DMS114 treated with DMSO at 0.1 percent for 48 hours (cell line): ENCODE measurements around the gene FAAH.
"Not testable (repeated sequence)": the region's sequence is repeated elsewhere in the genome, so short reads cannot be mapped to it uniquely, and the experiment has no call there.

Source experiments
- DNase-seq: peaks from one replicate; lab custom pipeline; 2025; ENCODE audit not compliant: unreplicated experiment; lab: John Stamatoyannopoulos, UW

Gene FAAH

DNA sequence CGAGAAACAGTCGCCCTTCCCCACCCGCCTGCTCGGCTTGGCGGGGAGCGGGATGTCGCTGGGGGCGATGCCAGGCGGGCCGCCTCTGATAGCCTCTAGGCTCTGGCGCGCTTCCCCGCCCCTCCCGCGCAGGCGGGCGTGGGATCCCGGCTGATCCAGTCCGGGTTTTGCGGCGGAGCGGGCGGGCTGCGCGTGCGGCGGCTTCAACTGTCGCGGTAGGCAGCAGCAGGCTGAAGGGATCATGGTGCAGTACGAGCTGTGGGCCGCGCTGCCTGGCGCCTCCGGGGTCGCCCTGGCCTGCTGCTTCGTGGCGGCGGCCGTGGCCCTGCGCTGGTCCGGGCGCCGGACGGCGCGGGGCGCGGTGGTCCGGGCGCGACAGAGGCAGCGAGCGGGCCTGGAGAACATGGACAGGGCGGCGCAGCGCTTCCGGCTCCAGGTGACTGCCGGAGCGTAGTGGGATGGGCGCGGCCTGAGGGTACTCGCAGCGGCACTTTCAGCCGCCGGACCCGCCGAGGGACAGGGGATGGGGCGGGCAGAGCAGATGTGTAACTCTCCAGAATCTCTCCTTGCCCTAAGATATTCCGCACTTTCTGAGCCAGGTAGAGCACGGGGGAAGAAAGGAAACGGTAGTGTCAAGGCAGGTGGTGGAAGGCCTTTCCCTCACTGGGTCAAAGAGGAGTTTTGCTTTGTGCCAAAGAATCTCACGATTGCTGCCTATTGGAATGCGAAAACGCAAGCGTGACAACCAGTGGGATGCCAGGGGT, at the start of gene FAAH:
Gene FAAH (plus strand): TSS at position 210 of the 764 bp plus-strand sequence. CDS start 32 bp downstream, at position 242.
- DNase-seq, result peak; percentile 36

GRCh38 chr1:46344481-46344880, 49.6 kb upstream of the FAAH start:
- DNase-seq, result no peak

DNA sequence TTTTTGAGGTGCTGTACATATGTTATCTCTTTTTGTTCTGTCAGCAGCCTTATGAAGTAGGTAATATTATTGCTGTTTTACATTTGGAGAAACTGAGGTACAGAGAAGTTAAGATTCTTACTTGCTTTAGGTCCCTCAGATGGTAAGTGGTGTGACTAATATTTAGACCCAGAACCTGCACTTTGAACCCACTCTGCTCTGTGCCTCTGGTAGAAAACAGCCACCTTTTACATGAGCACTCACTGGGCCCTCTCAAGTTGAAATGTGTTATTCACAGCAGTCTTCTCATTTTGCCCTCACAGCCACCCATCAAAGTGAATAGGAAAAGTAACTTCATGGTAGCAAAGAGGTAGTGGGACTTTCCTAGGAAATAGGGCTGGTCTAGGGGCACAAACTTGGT, 48.8 kb upstream of the FAAH start:
- DNase-seq, result no peak

- DNase-seq, result no peak
Observed at GRCh38 chr1:46352363-46352762, 41.8 kb upstream of the FAAH start.

DNA sequence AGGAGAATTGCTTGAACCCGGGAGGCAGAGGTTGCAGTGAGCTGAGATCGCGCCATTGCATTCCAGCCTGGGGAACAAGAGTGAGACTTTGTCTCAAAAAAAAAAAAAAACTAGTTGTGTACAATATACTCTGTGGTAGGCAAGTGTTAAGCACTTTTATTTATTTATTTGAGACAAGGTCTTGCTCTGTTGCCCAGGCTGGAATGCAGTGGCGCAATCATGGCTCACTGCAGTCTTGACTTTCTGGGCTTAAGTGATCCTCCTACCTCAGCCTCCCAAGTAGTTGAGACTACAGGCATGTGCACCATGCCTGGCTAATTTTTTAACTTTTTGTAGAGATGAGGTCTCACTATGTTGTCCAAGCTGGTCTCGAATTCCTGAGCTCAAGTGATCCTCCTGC, 38.2 kb upstream of the FAAH start:
- DNase-seq, result not testable (repeated sequence)

DNA sequence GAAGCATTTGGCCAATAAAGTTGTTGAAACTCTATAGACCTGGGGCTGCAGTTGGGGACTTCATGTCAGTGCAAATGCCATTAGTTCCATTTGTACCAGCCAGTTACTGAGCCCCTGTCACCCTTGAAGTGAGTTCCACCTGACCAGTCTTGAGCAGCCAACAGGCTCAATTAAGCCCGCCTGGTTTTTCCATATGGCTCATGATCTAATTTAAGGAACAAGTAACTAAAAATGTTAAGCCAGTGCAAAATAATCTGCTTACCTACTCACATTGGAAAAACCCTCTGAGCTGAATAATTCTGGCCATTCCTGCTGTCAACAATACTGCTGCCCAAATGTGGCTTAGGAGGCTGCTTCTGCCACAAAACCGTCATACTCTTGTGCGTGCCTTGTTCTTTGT, 32.0 kb upstream of the FAAH start:
- no peak for DNase-seq

- no peak for DNase-seq
Observed at GRCh38 chr1:46363121-46363520, 31.0 kb upstream of the FAAH start.

GRCh38 chr1:46364612-46365011, 29.5 kb upstream of the FAAH start:
- DNase-seq, result no peak

DNA sequence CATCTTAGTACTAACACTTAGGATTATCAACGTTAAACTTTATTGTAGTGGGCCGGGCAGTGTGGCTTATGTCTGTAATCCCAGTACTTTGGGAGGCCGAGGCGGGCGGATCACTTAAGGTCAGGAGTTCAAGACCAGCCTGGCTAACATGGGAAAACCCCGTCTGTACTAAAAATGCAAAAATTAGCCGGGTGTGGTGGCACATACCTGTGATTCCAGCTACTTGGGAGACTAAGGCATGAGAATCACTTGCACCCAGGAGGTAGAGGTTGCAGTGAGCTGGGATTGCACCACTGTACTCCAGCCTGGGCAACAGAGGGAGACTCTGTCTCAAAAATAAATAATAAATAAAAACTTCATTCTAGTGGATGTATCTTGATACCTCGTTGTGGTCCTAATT, 28.3 kb upstream of the FAAH start:
- DNase-seq, result not testable (repeated sequence)

DNA sequence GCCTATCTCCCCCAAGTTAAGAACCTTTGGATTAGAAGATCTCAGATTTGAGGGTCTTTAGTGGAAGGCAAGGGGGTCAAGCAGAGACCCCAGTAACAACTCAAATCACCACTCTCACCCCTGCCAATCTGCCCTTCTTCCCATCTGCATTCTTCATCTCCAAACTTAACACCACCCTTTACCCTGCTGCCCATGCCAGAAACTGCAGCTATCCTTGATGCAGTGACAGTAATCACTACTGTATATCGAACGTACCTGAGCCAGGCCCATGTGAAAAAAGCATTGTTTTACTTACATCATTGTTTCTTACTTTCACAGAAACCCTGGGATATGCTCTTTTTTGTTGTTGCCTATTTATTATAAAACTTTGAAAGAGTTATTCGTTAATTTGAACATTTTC, 27.0 kb upstream of the FAAH start:
- DNase-seq, result no peak

DNA sequence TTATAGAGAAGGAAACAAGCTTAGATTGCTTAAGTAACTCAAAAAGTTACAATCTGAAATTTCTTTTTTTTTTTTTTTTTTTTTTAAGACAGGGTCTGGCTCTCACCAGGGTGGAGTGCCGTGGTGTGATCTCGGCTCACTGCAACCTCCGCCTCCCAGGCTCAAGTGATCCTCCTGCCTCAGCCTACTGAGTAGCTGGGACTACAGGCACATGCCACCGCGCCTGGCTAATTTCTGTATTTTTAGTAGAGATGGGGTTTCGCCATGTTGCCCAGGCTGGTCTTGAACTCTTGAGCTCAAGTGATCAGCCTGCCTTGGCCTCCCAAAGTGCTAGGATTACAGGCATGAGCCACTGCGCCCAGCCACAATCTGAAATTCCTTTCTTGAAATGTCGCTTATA, 26.4 kb upstream of the FAAH start:
- not testable (repeated sequence) for DNase-seq

DNA sequence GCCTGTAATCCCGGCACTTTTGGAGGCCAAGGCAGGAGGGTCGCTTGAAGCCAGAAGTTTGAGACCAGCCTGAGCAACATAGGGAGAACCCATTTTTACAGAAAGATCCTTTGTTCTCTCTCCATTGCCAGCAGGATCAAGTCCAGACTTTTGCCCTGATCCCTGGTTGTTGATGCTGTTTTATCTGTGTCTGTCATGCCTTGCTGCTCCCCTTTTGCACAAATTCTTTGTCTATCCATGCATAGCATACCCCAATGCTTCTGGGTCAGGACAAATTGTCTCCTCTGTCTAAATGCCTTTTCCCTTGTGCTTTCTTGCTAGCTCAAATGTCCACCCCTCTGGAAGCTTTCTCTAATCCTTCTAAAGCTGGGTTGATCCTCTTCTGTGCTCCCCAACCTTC, 25.3 kb upstream of the FAAH start:
- no peak for DNase-seq

- no peak for DNase-seq
Observed at GRCh38 chr1:46369542-46370213, 24.4 kb upstream of the FAAH start.

DNA sequence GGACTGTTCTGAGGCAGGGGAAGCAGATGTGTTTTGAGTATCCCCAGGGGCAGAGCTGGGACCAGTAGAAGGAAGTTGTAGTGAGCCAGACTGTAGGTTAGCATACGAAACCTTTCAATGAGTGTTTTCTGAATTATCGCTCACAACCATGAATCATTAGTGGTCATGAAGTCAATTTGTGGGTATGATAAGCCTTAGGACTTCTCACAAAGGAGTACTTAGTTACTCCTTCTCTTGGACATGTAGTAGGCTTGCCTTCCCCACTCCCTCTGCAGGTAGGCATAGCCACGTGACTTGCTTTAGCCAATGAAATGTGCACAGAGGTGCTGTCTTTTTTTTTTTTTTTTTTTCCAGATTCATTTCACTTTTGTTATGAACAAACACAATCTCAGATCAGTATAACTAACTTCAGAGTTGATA, 23.9 kb upstream of the FAAH start:
- no peak for DNase-seq

GRCh38 chr1:46372431-46372830, 21.7 kb upstream of the FAAH start:
- no peak for DNase-seq

DNA sequence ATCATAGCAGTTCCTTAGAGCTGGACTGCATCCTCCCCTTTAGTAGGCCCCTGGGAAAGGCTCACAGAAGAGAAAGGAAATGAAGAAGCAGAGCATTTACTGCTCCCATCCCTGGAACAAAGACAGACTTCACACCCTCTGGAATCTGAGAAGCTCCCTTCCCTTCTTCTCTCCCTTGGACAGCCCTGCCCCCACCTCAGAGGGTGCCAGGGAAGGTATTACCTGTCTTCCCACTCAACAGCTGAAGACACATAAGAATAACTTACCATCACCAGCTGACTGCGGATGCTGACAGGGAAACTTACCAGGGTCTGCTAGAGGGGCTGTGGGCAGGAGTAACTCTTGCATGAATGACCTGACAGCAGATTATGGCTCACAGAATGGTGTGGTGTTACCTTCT, 14.1 kb upstream of the FAAH start:
- DNase-seq, result no peak

DNA sequence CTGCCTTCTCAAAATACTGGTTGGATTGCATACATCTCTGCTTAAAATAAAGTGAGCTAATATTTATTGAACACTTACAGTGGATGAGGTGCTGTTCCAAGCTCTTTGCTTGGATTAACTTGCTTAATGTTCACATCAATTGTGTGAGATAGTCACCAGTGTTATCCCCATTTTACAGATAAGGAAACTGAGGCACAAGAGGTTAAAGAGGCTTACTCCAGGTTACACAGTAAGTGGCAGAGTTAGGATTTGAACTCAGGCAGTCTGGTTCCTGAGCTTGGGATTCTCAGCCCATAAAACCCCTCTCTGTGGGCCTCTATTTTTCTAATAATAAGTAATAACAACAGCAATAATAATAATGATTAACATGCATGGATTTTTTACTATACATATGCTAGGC, 13.6 kb upstream of the FAAH start:
- DNase-seq, result no peak

DNA sequence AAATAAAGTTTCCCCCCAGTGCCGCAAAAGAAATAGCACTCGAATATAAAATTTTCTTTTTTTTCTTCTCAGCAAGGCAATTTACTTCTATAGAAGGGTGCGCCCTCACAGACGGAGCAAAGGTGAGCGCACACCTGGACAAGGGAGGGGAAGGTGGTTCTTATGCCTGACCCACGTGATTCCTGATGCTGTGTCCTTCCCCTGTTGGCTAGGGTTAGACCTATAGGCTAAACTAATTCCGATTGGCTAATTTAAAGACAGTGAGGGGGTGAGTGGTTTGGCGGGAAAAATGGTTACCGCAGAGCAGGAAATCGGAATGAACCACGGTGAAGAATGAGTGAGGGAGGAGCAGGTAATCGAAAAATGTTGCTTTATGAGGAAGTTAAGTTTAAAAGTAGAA, 607 bp upstream of the FAAH start:
- no peak for DNase-seq

GRCh38 chr1:46394872-46395465, 852 bp downstream of the FAAH start:
- no peak for DNase-seq

DNA sequence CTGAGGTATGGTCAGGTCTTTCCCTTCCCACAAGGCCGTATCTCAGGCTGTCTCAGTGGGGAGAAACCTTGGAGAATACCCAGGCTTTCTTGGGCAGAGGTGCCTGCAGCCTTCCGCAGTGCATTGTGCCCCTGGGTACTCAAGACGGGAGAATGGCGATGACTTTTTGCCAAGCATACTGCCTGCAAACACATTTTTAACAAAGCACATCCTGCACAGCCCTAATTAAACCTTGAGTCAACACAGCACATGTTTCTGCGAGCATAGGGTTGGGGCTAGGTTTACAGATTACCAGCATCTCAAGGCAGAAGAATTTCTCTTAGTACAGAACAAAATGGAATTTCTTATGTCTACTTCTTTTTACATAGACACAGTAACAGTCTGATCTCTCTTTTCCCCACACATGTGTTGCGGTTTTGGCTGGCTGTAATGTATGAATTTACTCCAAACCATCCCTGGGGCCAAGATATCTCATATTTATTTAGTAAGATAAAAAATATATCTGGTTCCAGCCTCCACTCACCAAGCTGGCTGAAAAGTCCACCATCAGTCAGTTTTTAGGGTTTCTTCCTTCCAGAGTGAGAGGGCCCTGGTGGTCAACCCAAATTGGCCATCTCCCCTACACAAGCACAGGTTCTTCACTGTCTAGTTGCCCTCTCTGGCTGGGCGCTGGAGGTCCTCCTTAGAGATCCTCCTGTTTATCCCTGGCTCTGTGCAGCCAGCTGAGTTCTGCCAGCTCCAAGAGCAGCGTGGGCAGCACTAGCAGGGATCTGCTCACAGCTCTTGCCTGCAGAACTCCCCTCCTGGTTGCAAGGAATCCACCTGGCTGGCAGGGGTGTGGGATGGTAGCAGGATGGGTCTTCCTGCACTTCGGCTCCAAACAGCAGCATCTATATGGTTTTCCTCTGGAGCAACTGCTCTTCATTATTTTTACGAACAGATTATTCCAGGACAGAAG, 2.6 kb downstream of the FAAH start:
- no peak for DNase-seq

- DNase-seq, result no peak
Observed at GRCh38 chr1:46399307-46399706, 5.2 kb downstream of the FAAH start.
